Measurements from ENCODE around the gene DPEP3.

DNA sequence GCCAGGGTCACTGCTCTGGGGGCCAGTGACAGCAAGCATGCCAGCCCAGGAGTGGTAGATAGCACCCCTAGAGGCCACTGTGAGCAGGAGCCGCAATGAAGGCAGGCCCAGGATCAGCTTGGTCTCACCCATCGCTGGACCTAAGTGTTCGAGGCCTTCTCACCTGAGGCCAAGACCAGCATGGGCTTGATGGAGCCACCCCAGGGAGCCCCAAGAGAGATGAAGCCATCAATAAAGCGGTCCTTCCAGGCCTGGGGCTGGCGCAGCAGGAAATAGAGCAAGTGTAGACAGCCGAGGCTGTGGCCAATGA lies 38.1 kb downstream of the DPEP3 start:
- TF ChIP-seq, protein P1, sequence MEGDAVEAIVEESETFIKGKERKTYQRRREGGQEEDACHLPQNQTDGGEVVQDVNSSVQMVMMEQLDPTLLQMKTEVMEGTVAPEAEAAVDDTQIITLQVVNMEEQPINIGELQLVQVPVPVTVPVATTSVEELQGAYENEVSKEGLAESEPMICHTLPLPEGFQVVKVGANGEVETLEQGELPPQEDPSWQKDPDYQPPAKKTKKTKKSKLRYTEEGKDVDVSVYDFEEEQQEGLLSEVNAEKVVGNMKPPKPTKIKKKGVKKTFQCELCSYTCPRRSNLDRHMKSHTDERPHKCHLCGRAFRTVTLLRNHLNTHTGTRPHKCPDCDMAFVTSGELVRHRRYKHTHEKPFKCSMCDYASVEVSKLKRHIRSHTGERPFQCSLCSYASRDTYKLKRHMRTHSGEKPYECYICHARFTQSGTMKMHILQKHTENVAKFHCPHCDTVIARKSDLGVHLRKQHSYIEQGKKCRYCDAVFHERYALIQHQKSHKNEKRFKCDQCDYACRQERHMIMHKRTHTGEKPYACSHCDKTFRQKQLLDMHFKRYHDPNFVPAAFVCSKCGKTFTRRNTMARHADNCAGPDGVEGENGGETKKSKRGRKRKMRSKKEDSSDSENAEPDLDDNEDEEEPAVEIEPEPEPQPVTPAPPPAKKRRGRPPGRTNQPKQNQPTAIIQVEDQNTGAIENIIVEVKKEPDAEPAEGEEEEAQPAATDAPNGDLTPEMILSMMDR (IDR thresholded peaks at IDR 0.05), result peak; percentile 53 to 63 (median 60)
- no peak for TF ChIP-seq POLR2A (IDR thresholded peaks at IDR 0.05)

Measured in body of pancreas (tissue), 4 donors.